NCI-H524 (cell line): ENCODE data around the gene BAHD1.

Source experiments
- DNase-seq, 2 experiments: peaks; one replicate each; lab custom pipeline; 2025; lab: John Stamatoyannopoulos, UW

Gene BAHD1

DNA sequence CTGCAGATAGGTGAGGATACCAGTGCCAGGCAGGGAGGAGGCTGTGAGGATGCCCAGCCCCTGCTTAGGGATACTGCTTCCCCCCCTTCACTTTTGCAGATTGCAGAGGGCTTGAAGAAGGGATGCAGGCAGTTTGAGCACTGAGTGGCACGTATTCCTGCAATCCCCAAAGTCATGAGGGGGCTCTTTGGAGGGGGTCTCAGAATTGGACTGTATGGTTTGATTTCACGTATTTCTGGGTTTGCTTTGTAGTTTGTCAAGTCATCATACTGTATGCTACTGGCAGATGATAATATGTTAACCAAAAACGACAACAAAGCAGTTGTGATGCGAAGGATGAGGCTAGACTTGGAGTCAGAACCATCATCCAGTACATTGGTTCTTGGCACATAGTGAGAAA is 58.1 kb downstream of the BAHD1 start:
- no peak for DNase-seq

DNA sequence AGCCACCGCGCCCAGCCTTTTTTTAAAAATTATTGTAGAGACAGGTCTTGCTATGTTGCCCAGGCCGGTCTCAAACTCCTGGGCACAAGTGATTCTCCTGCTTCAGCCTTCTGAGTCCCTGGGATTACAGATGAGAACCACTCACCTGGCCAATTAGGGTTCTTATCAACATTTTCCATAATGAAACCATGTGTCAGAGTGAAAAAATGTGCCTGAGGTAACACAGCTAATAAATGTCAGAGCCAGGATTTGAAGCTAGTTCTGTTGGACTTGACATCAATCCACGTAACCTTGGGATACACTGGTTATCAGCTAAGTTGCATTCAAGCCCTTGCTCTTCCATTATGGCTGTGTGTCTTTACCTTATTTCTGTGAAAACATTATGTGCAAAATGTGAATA is 59.2 kb downstream of the BAHD1 start:
- DNase-seq = no peak

DNA sequence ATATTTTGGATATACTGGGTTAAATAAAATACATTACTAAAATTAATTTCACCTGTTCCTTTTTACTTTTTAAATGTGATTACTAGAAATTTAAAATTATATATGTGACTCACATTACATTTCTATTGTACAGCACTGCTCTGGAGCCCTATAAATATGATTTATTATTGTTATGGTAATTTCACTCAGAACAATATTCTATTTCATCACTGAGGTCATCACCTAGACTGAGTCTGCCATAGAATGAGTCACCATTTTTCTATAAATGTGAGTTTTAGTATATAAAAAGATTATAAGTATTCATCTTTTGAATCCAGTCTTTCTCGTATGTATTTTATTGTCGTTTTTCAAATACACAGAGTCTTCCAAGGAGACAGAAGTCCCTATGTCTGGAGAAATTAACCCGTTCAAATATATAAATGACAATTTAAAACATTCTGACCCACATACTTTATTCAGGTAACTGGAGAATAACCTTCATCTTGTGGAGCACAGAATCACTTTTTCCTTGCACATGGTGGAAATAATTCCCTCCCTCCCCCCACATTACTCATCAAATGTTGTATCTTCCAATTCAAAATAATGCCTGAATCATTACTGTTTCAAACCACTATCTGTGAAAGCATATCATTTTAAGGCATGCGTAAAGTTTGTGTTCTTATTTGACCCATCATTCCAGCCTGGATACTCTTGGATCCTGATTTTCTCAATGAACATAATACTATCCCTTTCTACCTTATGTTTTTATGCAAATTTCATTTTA is 60.0 kb downstream of the BAHD1 start:
- DNase-seq = no peak

DNA sequence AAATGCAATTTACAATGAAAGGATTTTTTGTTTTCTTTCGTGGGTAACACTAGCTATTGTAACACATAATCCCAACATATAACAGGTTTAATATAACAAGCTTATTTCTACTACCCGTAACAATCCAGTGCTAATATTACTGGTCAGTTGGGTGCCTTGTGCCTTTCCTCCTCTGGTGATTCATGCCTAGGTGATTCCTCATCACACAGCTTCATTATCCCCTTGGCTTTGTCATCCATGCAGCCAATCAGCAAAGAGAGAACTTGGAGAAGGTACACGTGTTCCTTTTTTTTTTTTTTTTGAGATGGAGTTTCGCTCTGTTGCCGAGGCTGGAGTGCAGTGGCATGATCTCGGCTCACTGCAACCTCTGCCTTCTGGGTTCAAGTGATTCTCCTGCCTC is 60.7 kb downstream of the BAHD1 start:
- no peak for DNase-seq

DNA sequence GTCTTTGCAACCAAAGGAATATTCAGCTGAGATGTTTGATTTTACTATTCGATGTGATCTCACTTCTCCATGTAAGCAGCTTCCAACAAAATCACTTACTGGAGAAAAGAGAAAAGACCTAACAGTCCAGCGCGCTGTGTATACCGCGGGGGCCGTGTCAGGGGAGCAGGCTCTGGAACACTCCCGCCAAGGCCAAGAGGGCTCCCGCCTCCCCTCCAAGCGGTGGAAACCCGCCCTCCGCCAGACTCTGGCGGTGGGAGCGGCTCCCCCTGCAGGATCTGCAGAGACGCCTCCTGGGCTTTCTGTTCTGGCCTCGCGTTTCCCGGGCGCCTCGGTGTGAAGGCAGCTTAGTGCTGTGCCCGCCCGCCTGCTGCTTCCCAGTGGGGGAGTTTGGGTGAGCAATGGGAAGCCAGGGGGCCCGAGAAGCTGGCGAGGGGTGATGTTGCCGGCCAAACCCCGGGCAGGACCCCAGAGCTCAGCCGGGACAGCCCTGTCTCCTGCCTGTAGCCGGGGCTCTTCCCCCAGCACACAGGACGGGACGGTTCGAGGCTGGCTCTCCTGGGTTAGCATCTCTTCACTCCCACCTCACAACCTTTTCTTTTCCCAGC is 66.3 kb downstream of the BAHD1 start:
- DNase-seq = peak; percentile 78 to 85

DNA sequence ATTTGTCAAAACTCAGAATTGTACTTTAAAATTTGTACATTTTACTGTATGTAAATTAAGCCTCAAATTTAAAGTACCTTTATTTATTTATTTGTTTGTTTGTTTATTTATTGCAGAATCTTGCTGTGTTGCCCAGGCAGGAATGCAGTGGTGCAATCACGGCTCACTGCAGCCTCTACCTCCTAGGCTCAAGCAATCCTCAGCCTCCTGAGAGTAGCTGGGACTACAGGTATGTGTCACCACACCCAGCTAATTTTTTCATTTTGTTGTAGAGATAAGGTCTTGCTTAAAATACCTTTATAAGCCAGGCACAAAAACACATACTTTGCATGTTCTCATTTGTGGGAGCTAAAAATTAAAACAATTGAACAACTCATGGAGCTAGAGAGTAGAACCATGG is 67.5 kb downstream of the BAHD1 start:
- no peak for DNase-seq

DNA sequence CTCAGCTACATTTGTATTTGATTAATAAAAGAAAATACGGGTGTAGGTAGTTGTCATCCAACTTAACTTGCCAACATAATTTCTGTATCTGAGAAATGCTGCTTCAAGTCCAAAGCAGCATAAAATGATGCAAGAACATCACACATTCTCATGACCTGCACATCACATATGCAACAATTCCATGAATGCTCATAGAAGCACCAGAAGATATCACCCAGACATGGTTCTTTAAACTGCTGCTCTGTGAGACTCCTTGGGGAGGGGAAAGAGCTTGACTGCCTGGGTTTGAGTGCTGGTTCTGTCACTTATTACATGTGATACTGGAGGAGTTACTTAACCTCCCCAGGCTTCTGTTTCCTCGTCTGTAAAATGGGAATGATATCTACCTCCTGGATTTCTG is 69.4 kb downstream of the BAHD1 start:
- DNase-seq = no peak

DNA sequence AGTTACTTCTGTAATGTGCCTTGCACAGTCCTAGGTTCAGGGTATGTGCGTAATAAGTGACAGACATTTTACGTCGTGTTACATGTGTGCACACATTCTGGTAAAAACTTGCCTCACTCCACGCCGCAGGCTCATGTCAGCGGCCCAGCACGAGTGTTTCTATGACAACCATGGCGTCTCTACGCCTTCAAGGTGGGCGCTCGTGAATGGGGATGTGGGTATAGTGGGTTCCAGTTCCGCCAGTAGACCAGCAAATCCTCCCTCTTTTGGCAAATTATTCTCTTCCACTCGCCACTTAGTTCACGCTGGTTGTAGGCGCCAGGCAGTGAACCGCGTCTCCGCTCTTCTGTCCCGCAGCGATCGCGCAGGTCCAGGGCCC is 70.3 kb downstream of the BAHD1 start:
- no peak for DNase-seq

DNA sequence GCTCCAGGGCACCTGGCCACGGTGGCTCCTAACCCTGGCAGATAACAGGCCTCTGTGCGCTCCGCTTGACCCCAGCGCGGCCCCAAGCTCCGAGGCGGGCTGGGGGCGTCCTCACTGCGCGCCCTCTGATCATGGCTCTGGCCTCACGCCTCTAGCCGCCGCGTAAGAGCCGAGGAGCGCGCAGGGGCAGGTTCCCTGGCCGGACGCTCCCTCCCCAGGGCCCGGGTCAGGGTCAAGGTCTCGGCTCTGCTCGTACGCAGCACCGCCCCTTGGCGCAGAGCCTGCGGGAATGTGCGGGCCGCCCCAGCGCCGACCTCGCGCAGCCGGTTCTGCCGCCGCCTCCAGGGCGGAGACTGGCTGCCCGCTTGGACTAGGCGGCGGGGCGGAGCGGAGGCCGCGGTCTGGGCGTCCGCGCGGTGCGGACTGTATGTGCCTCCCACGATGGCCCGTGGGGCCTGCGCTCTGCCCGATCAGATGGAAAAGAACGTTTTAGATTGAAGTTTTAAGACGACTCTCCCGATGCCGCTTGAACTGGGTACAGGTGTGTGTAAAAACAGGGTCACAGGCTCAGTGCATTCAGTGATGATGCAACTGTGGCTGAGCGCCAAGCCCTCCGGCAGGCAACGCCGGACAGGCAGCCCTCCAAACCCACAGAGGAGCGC is 70.8 kb downstream of the BAHD1 start:
- peak in 1 of 2 experiments; percentile 24 for DNase-seq

DNA sequence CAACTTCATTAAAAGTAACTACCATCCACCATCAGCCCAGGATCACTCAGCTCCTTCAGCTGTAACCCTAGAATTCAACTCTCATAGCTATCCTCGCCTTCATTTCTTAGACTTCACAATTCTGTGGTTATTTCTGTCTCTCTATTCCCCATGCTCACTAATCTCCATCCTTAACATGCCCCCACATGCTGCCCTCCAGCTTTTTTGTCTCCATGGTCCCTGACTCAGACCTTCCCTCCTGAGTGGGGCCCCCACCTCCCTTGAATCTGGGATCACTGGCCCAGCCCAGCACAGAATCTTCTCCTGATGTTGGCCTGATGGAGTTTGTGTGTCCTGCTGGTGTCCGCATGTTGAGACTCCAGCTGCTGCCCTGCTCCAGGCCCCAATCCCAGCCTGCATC is 71.7 kb downstream of the BAHD1 start:
- no peak for DNase-seq

DNA sequence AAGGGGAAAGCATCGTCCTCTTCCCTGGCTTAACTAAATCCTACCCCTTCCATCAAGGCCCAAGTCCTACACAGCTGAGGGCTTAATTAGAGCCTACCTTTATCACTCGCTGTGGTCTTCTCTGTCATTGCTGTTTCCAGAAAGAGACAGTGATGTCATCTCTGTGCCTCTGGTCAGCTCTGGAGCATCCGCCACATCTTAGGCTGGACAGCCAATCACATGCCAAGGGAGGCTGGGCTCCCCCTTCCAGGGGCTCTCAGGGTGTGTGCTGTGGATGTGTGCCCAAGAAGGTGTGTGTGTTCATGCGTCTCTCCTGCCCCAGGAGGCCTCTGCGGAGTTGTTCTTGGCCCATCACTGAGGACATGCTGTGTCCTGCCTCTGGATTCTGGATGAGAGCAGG is 72.9 kb downstream of the BAHD1 start:
- no peak for DNase-seq

DNA sequence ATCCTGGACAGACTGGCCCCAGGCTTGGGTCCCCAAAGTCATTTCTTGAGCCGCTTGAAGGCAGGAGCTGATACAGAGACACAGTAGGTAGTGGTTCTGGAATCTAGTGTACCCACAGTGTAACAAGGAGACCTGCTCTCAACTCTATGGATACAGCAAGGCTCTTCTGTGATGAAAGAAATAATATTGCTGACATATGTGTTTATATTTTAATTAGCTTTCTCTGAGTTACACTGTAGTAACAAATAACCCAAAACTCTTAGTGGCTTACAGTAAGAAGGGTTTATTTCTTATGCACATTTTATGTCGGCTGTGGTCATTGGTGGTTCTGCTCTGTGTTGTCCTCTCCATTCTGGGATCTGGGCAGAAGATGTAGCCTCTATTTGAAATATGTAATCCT is 75.6 kb downstream of the BAHD1 start:
- DNase-seq = no peak
